ENCODE results near the gene BFSP2.

- TF ChIP-seq CTCF (IDR thresholded peaks at IDR 0.05), result no peak
- no peak for TF ChIP-seq POLR2A (IDR thresholded peaks at IDR 0.05)
- no peak for TF ChIP-seq EP300 (IDR thresholded peaks at IDR 0.05)
- TF ChIP-seq POLR2AphosphoS5 (IDR thresholded peaks at IDR 0.05), result no peak
Measured at GRCh38 chr3:133362539-133362938, 37.3 kb upstream of the BFSP2 start.
